Neural progenitor cell (in vitro differentiated cells): ENCODE results near the gene ADAMTSL2. TPM values are rescaled to one million over a fixed set of nuclear protein-coding genes. Genes with fewer than 3 reads are reported as not detected.

ENCODE experiments used
- DNase-seq: peaks from one replicate; pipeline ENCODE4 v3.0.0-alpha.2; 2016; ENCODE audit warnings: low spot score
- H2AFZ ChIP-seq: fragments of 200-600 bp; sonication (generic); replicated peaks from 2 replicates; pipeline ENCODE4 v1.6.1; 2016; ENCODE audit warnings: antibody characterized with exemption
- H3F3A ChIP-seq: fragments of 200-600 bp; sonication (generic); 2 replicates; pipeline ENCODE4 v1.6.1; 2016; ENCODE audit warnings: antibody characterized with exemption, low read depth
- H3K27ac ChIP-seq: fragments of 200-600 bp; sonication (generic); 2 replicates; pipeline ENCODE4 v1.5.1; 2016; ENCODE audit warnings: mild to moderate bottlenecking
- H3K27me3 ChIP-seq: fragments of 200-600 bp; sonication (generic); 2 replicates; pipeline ENCODE4 v1.6.1; 2016; ENCODE audit warnings: mild to moderate bottlenecking, moderate library complexity
- H3K36me3 ChIP-seq: fragments of 200-600 bp; sonication (generic); 2 replicates; pipeline ENCODE4 v1.5.1; 2016
- H3K4me1 ChIP-seq: fragments of 200-600 bp; sonication (generic); 2 replicates; pipeline ENCODE4 v1.6.1; 2016; ENCODE audit warnings: mixed run types
- H3K4me2 ChIP-seq: fragments of 200-600 bp; sonication (generic); 2 replicates; pipeline ENCODE4 v1.6.1; 2016
- H3K4me3 ChIP-seq: fragments of 200-600 bp; sonication (generic); 2 replicates; pipeline ENCODE4 v1.5.1; 2016
- H3K79me2 ChIP-seq: fragments of 200-600 bp; sonication (generic); 2 replicates; pipeline ENCODE4 v1.6.1; 2016; ENCODE audit warnings: low read depth
- H3K9ac ChIP-seq: fragments of 200-600 bp; sonication (generic); 2 replicates; pipeline ENCODE4 v1.6.1; 2016
- H3K9me3 ChIP-seq: fragments of 200-600 bp; sonication (generic); 2 replicates; pipeline ENCODE4 v1.5.1; 2016; ENCODE audit warnings: low read depth
- H4K20me1 ChIP-seq: fragments of 200-600 bp; sonication (generic); 2 replicates; pipeline ENCODE4 v1.6.1; 2016; ENCODE audit warnings: low read depth
- H3K27ac Mint-ChIP-seq: 3 replicates; pipeline ENCODE4 v1.8.0; 2021; ENCODE audit warnings: mixed read lengths
- H3K27me3 Mint-ChIP-seq: 2 replicates; pipeline ENCODE4 v1.8.0; 2022; ENCODE audit warnings: low read depth, mild to moderate bottlenecking, inconsistent platforms, moderate library complexity, mixed read lengths; ENCODE audit not compliant: insufficient read depth
- H3K36me3 Mint-ChIP-seq: 3 replicates; pipeline ENCODE4 v1.8.0; 2021; ENCODE audit warnings: mixed read lengths
- H3K4me1 Mint-ChIP-seq: 3 replicates; pipeline ENCODE4 v1.8.0; 2021; ENCODE audit warnings: mixed read lengths
- H3K4me3 Mint-ChIP-seq: 3 replicates; pipeline ENCODE4 v1.8.0; 2021; ENCODE audit warnings: mild to moderate bottlenecking, moderate library complexity, mixed read lengths
- H3K9me3 Mint-ChIP-seq: 3 replicates; pipeline ENCODE4 v1.8.0; 2020; ENCODE audit warnings: mixed read lengths
- CTCF ChIP-seq: fragments of 200-600 bp; sonication (generic); IDR thresholded peaks from 2 replicates; pipeline ENCODE4 v1.5.1; 2017; ENCODE audit warnings: antibody characterized with exemption, mild to moderate bottlenecking
- EZH2 ChIP-seq: fragments of 200-600 bp; sonication (generic); IDR thresholded peaks from 2 replicates; pipeline ENCODE4 v1.6.1; 2017; ENCODE audit warnings: antibody characterized with exemption, mild to moderate bottlenecking, moderate library complexity
- EZH2phosphoT487 ChIP-seq: fragments of 200-600 bp; sonication (generic); IDR thresholded peaks from 2 replicates; pipeline ENCODE4 v1.6.1; 2017; ENCODE audit warnings: antibody characterized with exemption
- total RNA-seq: library from RNA; depleted of rRNA; stranded (reverse); fragments of >200 nt; gene quantifications from 2 replicates; pipeline ENCODE4 v1.2.3, GENCODE V29; 2015; ENCODE audit warnings: low replicate concordance

Gene ADAMTSL2
- total RNA-seq, 1 donor from 2014 or later: 0.30 TPM

GRCh38 chr9:133560944-133561343 is 26.4 kb downstream of the ADAMTSL2 start:
- peaks cover 4% of the 10 kb centered on the region for H3K9me3 Mint-ChIP-seq
- H4K20me1 ChIP-seq: no peaks in the 10 kb centered on the region
- peaks cover 58% of the 10 kb centered on the region for H3K4me1 Mint-ChIP-seq
- H3K79me2 ChIP-seq: no peaks in the 10 kb centered on the region
- H3K9ac ChIP-seq: no peak overlapping the region
- H3K36me3 Mint-ChIP-seq: no peaks in the 10 kb centered on the region
- no peaks in the 10 kb centered on the region for H3K36me3 ChIP-seq
- H2AFZ ChIP-seq: no peak overlapping the region
- no peaks in the 10 kb centered on the region for H3K27me3 Mint-ChIP-seq
- no peaks in the 10 kb centered on the region for H3K9me3 ChIP-seq
- TF ChIP-seq EZH2: no peak
- no peak for TF ChIP-seq EZH2phosphoT487
- no peak for TF ChIP-seq CTCF
- peaks cover 5% of the 10 kb centered on the region for H3F3A ChIP-seq
- peaks cover 9% of the 10 kb centered on the region for H3K4me1 ChIP-seq
- no peak overlapping the region for H3K27ac Mint-ChIP-seq
- H3K27ac ChIP-seq: no peak overlapping the region
- H3K4me3 ChIP-seq: no peak overlapping the region
- no peaks in the 10 kb centered on the region for H3K27me3 ChIP-seq
- DNase-seq: no peak
- H3K4me3 Mint-ChIP-seq: no peak overlapping the region
- no peak overlapping the region for H3K4me2 ChIP-seq

- Histone ChIP-seq H2AFZ (no peak overlapping the region), H4K20me1 (no peaks in the 10 kb centered on the region), H3K9me3 (no peaks in the 10 kb centered on the region), H3K9ac (no peak overlapping the region), H3K4me3 (no peak overlapping the region), H3K36me3 (no peaks in the 10 kb centered on the region), H3K4me1 (peaks cover 9% of the 10 kb centered on the region), H3K27ac (no peak overlapping the region), H3K4me2 (no peak overlapping the region), H3F3A (peaks cover 5% of the 10 kb centered on the region), H3K27me3 (no peaks in the 10 kb centered on the region), H3K79me2 (no peaks in the 10 kb centered on the region)
- no peak for DNase-seq
- H3K27me3 Mint-ChIP-seq: no peaks in the 10 kb centered on the region
- H3K4me3 Mint-ChIP-seq: no peak overlapping the region
- H3K9me3 Mint-ChIP-seq: peaks cover 4% of the 10 kb centered on the region
- H3K4me1 Mint-ChIP-seq: peaks cover 55% of the 10 kb centered on the region
- H3K36me3 Mint-ChIP-seq: no peaks in the 10 kb centered on the region
- peak overlapping the region; percentile 83 for H3K27ac Mint-ChIP-seq
- no peak for TF ChIP-seq CTCF
- TF ChIP-seq EZH2phosphoT487: no peak
- TF ChIP-seq EZH2: no peak
Observed at GRCh38 chr9:133561976-133562554, 27.6 kb downstream of the ADAMTSL2 start.

- no peak overlapping the region for H3K27ac ChIP-seq
- H3K27ac Mint-ChIP-seq: peak overlapping the region; percentile 74
- H3K4me3 Mint-ChIP-seq: no peak overlapping the region
- TF ChIP-seq CTCF (no peak), EZH2phosphoT487 (no peak), EZH2 (no peak)
- H3K9ac ChIP-seq: no peak overlapping the region
- H3K4me2 ChIP-seq: no peak overlapping the region
- H3K9me3 Mint-ChIP-seq: peaks cover 4% of the 10 kb centered on the region
- DNase-seq: no peak
- no peaks in the 10 kb centered on the region for H3K36me3 Mint-ChIP-seq
- no peaks in the 10 kb centered on the region for H3K9me3 ChIP-seq
- H3F3A ChIP-seq: peaks cover 5% of the 10 kb centered on the region
- no peaks in the 10 kb centered on the region for H3K27me3 ChIP-seq
- H3K4me1 ChIP-seq: peaks cover 9% of the 10 kb centered on the region
- H3K79me2 ChIP-seq: no peaks in the 10 kb centered on the region
- peaks cover 51% of the 10 kb centered on the region for H3K4me1 Mint-ChIP-seq
- no peaks in the 10 kb centered on the region for H3K36me3 ChIP-seq
- no peak overlapping the region for H2AFZ ChIP-seq
- no peak overlapping the region for H3K4me3 ChIP-seq
- no peaks in the 10 kb centered on the region for H3K27me3 Mint-ChIP-seq
- no peaks in the 10 kb centered on the region for H4K20me1 ChIP-seq
Observed at GRCh38 chr9:133562611-133563290, 28.2 kb downstream of the ADAMTSL2 start.
